BE2C (cell line): ENCODE data around the gene IRF2.
"Not testable (repeated sequence)": the region's sequence is repeated elsewhere in the genome, so short reads cannot be mapped to it uniquely, and the experiment has no call there.

ENCODE experiments used
- DNase-seq: peaks from one replicate; pipeline ENCODE4 v3.0.0-alpha.2; 2020
- H3K27me3 ChIP-seq: fragments of 250-450 bp; sonication (Bioruptor Pico); 2 replicates; pipeline ENCODE4 v1.5.1; 2020; ENCODE audit warnings: mild to moderate bottlenecking
- H3K36me3 ChIP-seq: fragments of 250-450 bp; sonication (Bioruptor Pico); 2 replicates; pipeline ENCODE4 v1.5.1; 2020; ENCODE audit warnings: mild to moderate bottlenecking
- H3K4me1 ChIP-seq: fragments of 250-450 bp; sonication (Bioruptor Pico); 2 replicates; pipeline ENCODE4 v1.5.1; 2020
- H3K4me3 ChIP-seq: 2 replicates; pipeline ENCODE4 v1.5.1; 2011; ENCODE audit warnings: low read depth, low read length
- H3K9me3 ChIP-seq: fragments of 250-450 bp; sonication (Bioruptor Pico); 2 replicates; pipeline ENCODE4 v1.5.1; 2020
- TF ChIP-seq, protein P1 (sequence below): IDR thresholded peaks from 2 replicates; pipeline ENCODE4 v1.5.1; 2012; ENCODE audit warnings: mild to moderate bottlenecking, low read depth, low read length

The IRF2 gene

GRCh38 chr4:184343502-184344177, 130.7 kb downstream of the IRF2 start:
- DNase-seq, result peak; percentile 83
- TF ChIP-seq, protein P1, sequence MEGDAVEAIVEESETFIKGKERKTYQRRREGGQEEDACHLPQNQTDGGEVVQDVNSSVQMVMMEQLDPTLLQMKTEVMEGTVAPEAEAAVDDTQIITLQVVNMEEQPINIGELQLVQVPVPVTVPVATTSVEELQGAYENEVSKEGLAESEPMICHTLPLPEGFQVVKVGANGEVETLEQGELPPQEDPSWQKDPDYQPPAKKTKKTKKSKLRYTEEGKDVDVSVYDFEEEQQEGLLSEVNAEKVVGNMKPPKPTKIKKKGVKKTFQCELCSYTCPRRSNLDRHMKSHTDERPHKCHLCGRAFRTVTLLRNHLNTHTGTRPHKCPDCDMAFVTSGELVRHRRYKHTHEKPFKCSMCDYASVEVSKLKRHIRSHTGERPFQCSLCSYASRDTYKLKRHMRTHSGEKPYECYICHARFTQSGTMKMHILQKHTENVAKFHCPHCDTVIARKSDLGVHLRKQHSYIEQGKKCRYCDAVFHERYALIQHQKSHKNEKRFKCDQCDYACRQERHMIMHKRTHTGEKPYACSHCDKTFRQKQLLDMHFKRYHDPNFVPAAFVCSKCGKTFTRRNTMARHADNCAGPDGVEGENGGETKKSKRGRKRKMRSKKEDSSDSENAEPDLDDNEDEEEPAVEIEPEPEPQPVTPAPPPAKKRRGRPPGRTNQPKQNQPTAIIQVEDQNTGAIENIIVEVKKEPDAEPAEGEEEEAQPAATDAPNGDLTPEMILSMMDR, result no peak

DNA sequence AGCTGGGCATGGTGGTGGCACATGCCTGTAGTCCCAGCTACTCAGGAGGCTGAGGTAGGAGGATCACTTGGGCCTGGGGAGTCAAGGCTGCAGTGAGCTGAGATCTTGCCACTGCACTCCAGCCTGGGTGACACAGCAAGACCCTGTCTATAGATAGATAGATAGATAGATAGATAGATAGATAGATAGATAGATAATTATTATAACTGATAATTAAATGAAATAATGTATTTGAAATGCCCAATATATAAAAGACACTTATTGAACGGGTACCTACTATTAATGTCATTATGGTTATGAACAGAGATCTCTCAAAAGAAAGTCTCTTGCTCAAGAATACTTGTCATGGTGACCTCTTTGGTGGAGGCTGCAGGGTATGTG, 131.5 kb downstream of the IRF2 start:
- H3K9me3 ChIP-seq, H3K4me1 ChIP-seq: not testable (repeated sequence)
- H3K4me3 ChIP-seq, result peak overlapping the region; percentile 82; the same call in 1 of the 2 replicates

More at GRCh38 chr4:184343502-184344177, 130.7 kb downstream of the IRF2 start:
- no peaks in the 10 kb centered on the region for H3K27me3 ChIP-seq
- peaks cover 4% of the 10 kb centered on the region for H3K4me1 ChIP-seq
- no peaks in the 10 kb centered on the region for H3K36me3 ChIP-seq
- H3K9me3 ChIP-seq, result no peaks in the 10 kb centered on the region
- peak overlapping the region; percentile 82 for H3K4me3 ChIP-seq

GRCh38 chr4:184342167-184342856, 132.0 kb downstream of the IRF2 start:
- H3K4me3 ChIP-seq, result no peak overlapping the region
- no peak for DNase-seq
- H3K27me3 ChIP-seq, result no peaks in the 10 kb centered on the region
- peaks cover 4% of the 10 kb centered on the region for H3K4me1 ChIP-seq
- no peaks in the 10 kb centered on the region for H3K9me3 ChIP-seq
- no peaks in the 10 kb centered on the region for H3K36me3 ChIP-seq
- TF ChIP-seq, protein P1, result no peak

More for the DNA sequence above, 131.5 kb downstream of the IRF2 start:
- DNase-seq, H3K36me3 ChIP-seq, H3K27me3 ChIP-seq: not testable (repeated sequence)

GRCh38 chr4:184339398-184340193, 134.8 kb downstream of the IRF2 start:
- not testable (repeated sequence) for H3K4me1 ChIP-seq, H3K36me3 ChIP-seq, DNase-seq

DNA sequence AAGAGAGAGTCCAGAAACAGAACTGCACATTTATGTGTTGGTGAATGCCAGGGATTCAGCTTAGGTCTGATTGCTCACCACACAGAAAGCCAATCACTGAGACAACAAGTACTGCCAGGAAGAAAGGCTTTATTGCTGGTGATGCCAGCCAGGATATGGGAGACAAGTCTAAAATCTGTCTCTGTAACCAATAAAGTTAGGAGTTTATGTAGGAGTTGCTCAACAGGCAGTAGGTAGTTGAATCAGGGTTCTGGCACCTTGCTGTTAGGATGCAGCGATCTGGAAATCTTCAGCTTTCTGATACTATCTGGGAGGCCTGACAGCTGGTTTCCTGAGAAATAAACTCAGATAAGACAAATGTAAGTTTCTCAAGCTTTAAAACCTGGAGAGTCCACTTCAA, 136.4 kb downstream of the IRF2 start:
- TF ChIP-seq, protein P1, result no peak
- no peaks in the 10 kb centered on the region; the same call in 1 of the 2 replicates for H3K4me1 ChIP-seq
- no peaks in the 10 kb centered on the region for H3K27me3 ChIP-seq
- DNase-seq, result no peak
- H3K36me3 ChIP-seq, result no peaks in the 10 kb centered on the region
- H3K9me3 ChIP-seq, result no peaks in the 10 kb centered on the region
- no peak overlapping the region for H3K4me3 ChIP-seq

More at GRCh38 chr4:184339398-184340193, 134.8 kb downstream of the IRF2 start:
- H3K9me3 ChIP-seq, H3K27me3 ChIP-seq, H3K4me3 ChIP-seq: not testable (repeated sequence)
